GM18508 (cell line): ENCODE results near the gene ZDHHC1.

Source experiments
- ATAC-seq: cut with Tn5 transposase; IDR thresholded peaks from one replicate; pipeline ENCODE4 v1.9.1; 2021; ENCODE audit warnings: moderate number of reproducible peaks; ENCODE audit not compliant: insufficient read depth, unreplicated experiment

ZDHHC1 gene

GRCh38 chr16:67413978-67414911 is 2.0 kb downstream of the ZDHHC1 start:
- no peak for ATAC-seq

GRCh38 chr16:67412294-67412693 is 4.0 kb downstream of the ZDHHC1 start:
- no peak for ATAC-seq

GRCh38 chr16:67411339-67411738 is 4.9 kb downstream of the ZDHHC1 start:
- no peak for ATAC-seq

- ATAC-seq, result no peak
Observed at GRCh38 chr16:67409631-67410030, 6.6 kb downstream of the ZDHHC1 start.

GRCh38 chr16:67407788-67408452 is 8.4 kb downstream of the ZDHHC1 start:
- ATAC-seq, result no peak

- no peak for ATAC-seq
Observed at GRCh38 chr16:67407176-67407787, 9.0 kb downstream of the ZDHHC1 start.

- ATAC-seq, result no peak
Observed at GRCh38 chr16:67406111-67406971, 9.9 kb downstream of the ZDHHC1 start.

- ATAC-seq, result no peak
Observed at GRCh38 chr16:67405336-67405735, 10.9 kb downstream of the ZDHHC1 start.

GRCh38 chr16:67404740-67405226 is 11.5 kb downstream of the ZDHHC1 start:
- no peak for ATAC-seq

GRCh38 chr16:67403976-67404555 is 12.2 kb downstream of the ZDHHC1 start:
- ATAC-seq, result no peak

- ATAC-seq, result no peak
Observed at GRCh38 chr16:67400901-67401300, 15.4 kb downstream of the ZDHHC1 start.

- no peak for ATAC-seq
Observed at GRCh38 chr16:67399749-67400704, 16.2 kb downstream of the ZDHHC1 start.

GRCh38 chr16:67399218-67399733 is 17.0 kb downstream of the ZDHHC1 start:
- no peak for ATAC-seq

- ATAC-seq, result no peak
Observed at GRCh38 chr16:67398546-67399217, 17.6 kb downstream of the ZDHHC1 start.

- no peak for ATAC-seq
Observed at GRCh38 chr16:67397812-67398545, 18.3 kb downstream of the ZDHHC1 start.

- ATAC-seq, result no peak
Observed at GRCh38 chr16:67397036-67397801, 19.1 kb downstream of the ZDHHC1 start.
